GM12892 (cell line): ENCODE results near the gene TGFA.

Source experiments
- POLR2A ChIP-seq: IDR thresholded peaks from 2 replicates; pipeline ENCODE4 v1.6.1; 2011; ENCODE audit warnings: low read depth, low read length, control low read depth
- TAF1 ChIP-seq: IDR thresholded peaks from 2 replicates; pipeline ENCODE4 v1.6.1; 2011; ENCODE audit warnings: low read depth, mild to moderate bottlenecking, control low read depth, low read length, borderline replicate concordance

GRCh38 chr2:70433315-70433714, 120.3 kb downstream of the TGFA start:
- TF ChIP-seq TAF1 (no peak), POLR2A (no peak)
